CD4-positive, CD25-positive, alpha-beta regulatory T cell (primary cell): Measurements from ENCODE around the gene PYDC1. TPM values are rescaled to one million over a fixed set of nuclear protein-coding genes. Genes with fewer than 3 reads are reported as not detected.
"Not testable (repeated sequence)": the region's sequence is repeated elsewhere in the genome, so short reads cannot be mapped to it uniquely, and the experiment has no call there.

Experiments
- ATAC-seq, 2 donors: fragments of 150-1000 bp; cut with Tn5 transposase; one replicate each; pipeline ENCODE4 v1.10.0; 2021; ENCODE audit warnings: low read depth in 2 of 2, moderate number of reproducible peaks in 2 of 2, moderate library complexity in 1 of 2
- DNase-seq, 3 donors: peaks; one replicate each; pipeline versions ENCODE4 v3.0.0 to v3.0.0-alpha.2; 2012 to 2022; ENCODE audit warnings: mixed read lengths in 1 of 3
- H3K27ac ChIP-seq: one replicate; pipeline ENCODE4 v1.7.0; 2013; ENCODE audit warnings: mild to moderate bottlenecking, low read length; ENCODE audit not compliant: insufficient read depth, poor library complexity, severe bottlenecking
- H3K27me3 ChIP-seq: one replicate; pipeline ENCODE4 v1.7.0; 2013; ENCODE audit warnings: low read length; ENCODE audit not compliant: control insufficient read depth, insufficient read depth
- H3K36me3 ChIP-seq: one replicate; pipeline ENCODE4 v1.7.0; 2013; ENCODE audit warnings: mild to moderate bottlenecking, low read length, moderate library complexity; ENCODE audit not compliant: control insufficient read depth, insufficient read depth
- H3K4me1 ChIP-seq: 2 replicates; pipeline ENCODE4 v1.7.0; 2013; ENCODE audit warnings: mild to moderate bottlenecking, low read length; ENCODE audit not compliant: insufficient read depth, control insufficient read depth, poor library complexity, severe bottlenecking
- H3K4me3 ChIP-seq: one replicate; pipeline ENCODE4 v1.7.0; 2013; ENCODE audit warnings: low read depth, mild to moderate bottlenecking, low read length, moderate library complexity
- H3K9me3 ChIP-seq, 2 experiments: 1 replicate in 1 of 2; 2 replicates in 1 of 2; pipeline ENCODE4 v1.7.0; 2013; ENCODE audit warnings: low read length in 2 of 2, mild to moderate bottlenecking in 1 of 2, moderate library complexity in 1 of 2; ENCODE audit not compliant: control insufficient read depth in 2 of 2
- H3K27ac Mint-ChIP-seq, 3 donors: one replicate each; pipeline ENCODE4 v1.8.0; 2020 to 2022; ENCODE audit warnings: mild to moderate bottlenecking in 3 of 3, mixed read lengths in 3 of 3, moderate library complexity in 2 of 3
- H3K27me3 Mint-ChIP-seq: one replicate; pipeline ENCODE4 v1.8.0; 2022; ENCODE audit warnings: mild to moderate bottlenecking, mixed read lengths
- H3K36me3 Mint-ChIP-seq: one replicate; pipeline ENCODE4 v1.8.0; 2020; ENCODE audit warnings: mixed read lengths
- H3K4me1 Mint-ChIP-seq, 4 donors: one replicate each; pipeline ENCODE4 v1.8.0; 2020 to 2022; ENCODE audit warnings: mixed read lengths in 4 of 4, mild to moderate bottlenecking in 1 of 4
- H3K4me3 Mint-ChIP-seq, 4 donors: one replicate each; pipeline ENCODE4 v1.8.0; 2020 to 2022; ENCODE audit warnings: mild to moderate bottlenecking in 4 of 4, mixed read lengths in 4 of 4, moderate library complexity in 3 of 4
- H3K9me3 Mint-ChIP-seq, 7 donors: one replicate each; pipeline ENCODE4 v1.8.0; 2020 to 2022; ENCODE audit warnings: mixed read lengths in 7 of 7, mild to moderate bottlenecking in 3 of 7, moderate library complexity in 2 of 7
- polyA plus RNA-seq, 4 donors: library from polyadenylated mRNA; unstranded; fragments of 300-500 nt; fragmentation: Illumina TruSeq; gene quantifications; one replicate each; pipeline ENCODE4 v1.2.3, GENCODE V29; 2021
- total RNA-seq: library from RNA; stranded (reverse); gene quantifications from one replicate; pipeline ENCODE4 v1.2.3, GENCODE V29; 2022

Gene PYDC1
- total and polyA plus RNA-seq, 5 donors from 2014 or later: not detected

DNA sequence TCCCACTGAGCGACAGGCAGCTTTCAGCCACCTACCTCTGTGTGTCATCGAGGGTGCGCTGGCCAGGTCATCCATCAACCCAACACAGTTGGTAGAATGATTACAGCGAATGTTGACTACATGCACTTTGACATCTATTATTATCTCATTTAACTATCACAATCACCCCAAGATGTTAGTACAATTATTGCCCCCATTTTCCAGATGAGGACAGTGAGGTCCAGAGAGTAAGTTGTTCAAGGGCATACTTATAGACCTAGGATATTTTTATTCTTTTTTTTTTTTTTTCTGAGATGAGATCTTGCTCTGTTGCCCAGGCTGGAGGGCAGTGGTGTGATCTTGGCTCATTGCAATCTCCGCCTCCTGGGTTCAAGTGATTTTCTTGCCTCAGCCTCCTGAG is 34.5 kb upstream of the PYDC1 start:
- Histone ChIP-seq H3K27ac (no peak overlapping the region), H3K9me3 (no peaks in the 10 kb centered on the region), H3K4me3 (no peak overlapping the region), H3K36me3 (no peaks in the 10 kb centered on the region), H3K27me3 (no peaks in the 10 kb centered on the region), H3K4me1 (peaks cover 4% of the 10 kb centered on the region)
- Mint-ChIP-seq H3K9me3 (no peaks in the 10 kb centered on the region), H3K27ac (peak overlapping the region in 1 of 3 donors; percentile 69), H3K36me3 (no peaks in the 10 kb centered on the region), H3K4me3 (no peak overlapping the region), H3K27me3 (no peaks in the 10 kb centered on the region), H3K4me1 (peaks cover 0 to 27% (median 18%) of the 10 kb centered on the region in 4 donors)
- ATAC-seq (no peak), DNase-seq (no peak)

GRCh38 chr16:31250782-31251384 is 33.9 kb upstream of the PYDC1 start:
- Mint-ChIP-seq H3K27ac (peak overlapping the region in 1 of 3 donors; percentile 69), H3K36me3 (no peaks in the 10 kb centered on the region), H3K4me3 (no peak overlapping the region)

DNA sequence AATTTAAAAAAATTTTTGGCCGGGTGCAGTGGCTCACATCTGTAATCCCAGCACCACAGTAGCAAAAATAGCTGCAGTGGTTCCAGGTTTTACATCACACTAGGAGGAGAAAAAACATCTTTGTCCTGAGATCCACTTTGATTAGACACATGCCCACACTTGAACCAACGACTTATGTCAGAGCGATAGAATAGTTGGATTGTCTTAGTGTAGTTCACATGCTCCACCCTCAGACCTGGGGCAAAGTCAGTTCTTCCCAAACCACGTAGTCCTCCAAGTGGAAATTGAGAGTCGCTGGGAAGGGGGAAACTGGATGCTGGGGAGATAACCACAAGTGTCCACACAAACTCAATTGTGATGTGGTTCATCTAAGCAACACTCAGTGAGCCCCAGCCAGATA is 31.4 kb upstream of the PYDC1 start:
- no peak overlapping the region for H3K27ac ChIP-seq
- Mint-ChIP-seq H3K27ac (no peak overlapping the region), H3K9me3 (no peaks in the 10 kb centered on the region), H3K36me3 (no peaks in the 10 kb centered on the region), H3K27me3 (peaks cover 6% of the 10 kb centered on the region), H3K4me1 (peaks cover 0 to 19% (median 10%) of the 10 kb centered on the region in 4 donors), H3K4me3 (no peak overlapping the region)
- no peak overlapping the region for H3K4me3 ChIP-seq
- H3K4me1 ChIP-seq: peaks cover 4% of the 10 kb centered on the region
- no peaks in the 10 kb centered on the region for H3K36me3 ChIP-seq
- H3K9me3 ChIP-seq: no peaks in the 10 kb centered on the region
- no peak for ATAC-seq
- H3K27me3 ChIP-seq: no peaks in the 10 kb centered on the region
- no peak for DNase-seq

More at GRCh38 chr16:31250782-31251384, 33.9 kb upstream of the PYDC1 start:
- Mint-ChIP-seq H3K9me3 (no peaks in the 10 kb centered on the region), H3K27me3 (no peaks in the 10 kb centered on the region), H3K4me1 (peaks cover 0 to 27% (median 18%) of the 10 kb centered on the region in 4 donors)
- no peaks in the 10 kb centered on the region for H3K9me3 ChIP-seq
- no peaks in the 10 kb centered on the region for H3K27me3 ChIP-seq
- H3K4me1 ChIP-seq: peaks cover 4% of the 10 kb centered on the region
- no peaks in the 10 kb centered on the region for H3K36me3 ChIP-seq
- peak; percentile 60 to 63 for ATAC-seq
- DNase-seq: peak in 1 of 3 donors; percentile 95
- no peak overlapping the region for H3K27ac ChIP-seq
- H3K4me3 ChIP-seq: no peak overlapping the region

DNA sequence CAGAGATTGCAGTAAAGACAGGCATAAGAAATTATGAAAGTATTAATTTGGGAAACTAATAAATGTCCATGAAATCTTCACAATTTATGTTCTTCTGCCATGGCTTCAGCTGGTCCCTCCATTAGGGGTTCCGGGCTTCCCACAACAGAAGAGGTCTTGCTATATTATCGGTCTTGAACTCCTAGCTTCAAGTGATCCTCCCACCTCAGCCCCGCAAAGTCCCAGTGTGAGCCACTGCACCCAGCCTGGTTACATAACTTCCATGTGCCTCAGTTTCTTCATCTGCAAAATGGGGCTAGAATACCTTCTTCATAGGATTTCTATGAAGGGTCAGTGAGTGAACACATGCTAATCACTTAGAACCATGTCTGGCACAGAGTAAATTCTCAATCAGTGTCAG is 29.4 kb upstream of the PYDC1 start:
- ATAC-seq (no peak), DNase-seq (no peak)
- H3K27me3 Mint-ChIP-seq: peaks cover 6% of the 10 kb centered on the region
- no peaks in the 10 kb centered on the region for H3K9me3 Mint-ChIP-seq
- no peaks in the 10 kb centered on the region for H3K36me3 Mint-ChIP-seq
- H3K36me3 ChIP-seq: no peaks in the 10 kb centered on the region
- H3K27me3 ChIP-seq: no peaks in the 10 kb centered on the region
- no peaks in the 10 kb centered on the region for H3K9me3 ChIP-seq
- no peak overlapping the region for H3K4me3 Mint-ChIP-seq
- H3K4me3 ChIP-seq: no peak overlapping the region
- peaks cover 4% of the 10 kb centered on the region for H3K4me1 ChIP-seq
- H3K4me1 Mint-ChIP-seq: peaks cover 0 to 8% (median 2%) of the 10 kb centered on the region in 4 donors
- H3K27ac Mint-ChIP-seq: no peak overlapping the region
- H3K27ac ChIP-seq: no peak overlapping the region

- H3K4me3 Mint-ChIP-seq, H3K27me3 Mint-ChIP-seq: not testable (repeated sequence)
Measured at GRCh38 chr16:31245598-31245997, 28.7 kb upstream of the PYDC1 start.

DNA sequence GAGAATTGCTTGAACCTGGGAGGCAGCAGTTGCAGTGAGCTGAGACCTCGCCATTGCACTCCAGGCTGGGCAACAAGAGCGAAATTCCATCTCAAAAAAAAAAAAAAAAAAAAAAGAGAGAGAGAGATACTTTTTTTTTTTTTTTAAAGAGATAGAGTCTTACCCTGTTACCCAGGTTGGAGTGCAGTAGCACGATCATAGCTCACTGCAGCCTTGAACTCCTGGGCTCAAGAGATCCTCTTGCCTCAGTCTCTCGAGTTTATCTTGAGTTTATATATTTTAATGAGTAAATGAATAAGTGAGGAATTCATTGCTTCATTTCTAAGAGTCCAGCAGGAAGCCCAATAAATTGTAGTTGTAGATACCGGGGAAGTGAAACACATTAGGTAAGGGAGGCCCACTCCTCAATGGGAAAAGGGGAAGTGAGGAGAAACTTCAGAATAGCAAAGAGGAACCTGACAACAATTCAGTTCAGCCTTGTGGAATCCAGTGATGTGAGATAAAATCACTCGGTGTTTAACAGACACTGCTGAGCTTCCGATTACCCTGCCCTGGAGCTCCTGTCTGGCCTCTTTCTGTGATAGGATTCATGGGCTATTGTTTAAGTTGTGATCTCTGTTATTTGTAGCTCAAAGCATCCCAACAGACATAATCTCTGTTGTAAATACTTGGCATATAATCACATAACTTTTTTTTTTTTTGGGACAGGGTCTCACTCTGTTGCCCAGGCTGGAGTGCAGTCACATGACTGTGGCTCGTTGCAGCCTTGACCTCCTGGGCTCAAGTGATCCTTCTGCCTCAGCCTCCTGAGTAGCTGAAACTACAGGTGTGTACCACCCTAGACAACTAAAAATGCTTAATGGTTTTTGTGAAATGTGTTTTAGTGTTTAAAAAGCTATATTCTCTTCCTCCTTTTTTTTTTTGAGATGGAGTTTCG is 27.1 kb upstream of the PYDC1 start:
- Mint-ChIP-seq H3K27ac (no peak overlapping the region), H3K36me3 (no peaks in the 10 kb centered on the region), H3K4me1 (no peaks in the 10 kb centered on the region), H3K9me3 (no peaks in the 10 kb centered on the region), H3K4me3 (no peak overlapping the region), H3K27me3 (peaks cover 6% of the 10 kb centered on the region)
- Histone ChIP-seq H3K4me1 (no peaks in the 10 kb centered on the region), H3K36me3 (no peaks in the 10 kb centered on the region), H3K4me3 (no peak overlapping the region), H3K27me3 (no peaks in the 10 kb centered on the region), H3K27ac (no peak overlapping the region), H3K9me3 (no peaks in the 10 kb centered on the region)
- no peak for ATAC-seq
- no peak for DNase-seq

More at GRCh38 chr16:31245598-31245997, 28.7 kb upstream of the PYDC1 start:
- not testable (repeated sequence) for H3K4me1 ChIP-seq, H3K27ac Mint-ChIP-seq, H3K36me3 Mint-ChIP-seq, H3K36me3 ChIP-seq, H3K4me3 ChIP-seq, ATAC-seq, H3K9me3 Mint-ChIP-seq, H3K9me3 ChIP-seq, H3K4me1 Mint-ChIP-seq, H3K27me3 ChIP-seq, H3K27ac ChIP-seq, DNase-seq

GRCh38 chr16:31242206-31242605 is 25.3 kb upstream of the PYDC1 start:
- DNase-seq: no peak
- Histone ChIP-seq H3K9me3 (no peaks in the 10 kb centered on the region), H3K4me3 (no peak overlapping the region), H3K27ac (no peak overlapping the region), H3K27me3 (no peaks in the 10 kb centered on the region), H3K36me3 (no peaks in the 10 kb centered on the region), H3K4me1 (no peaks in the 10 kb centered on the region)
- no peak overlapping the region for H3K4me3 Mint-ChIP-seq
- no peaks in the 10 kb centered on the region for H3K36me3 Mint-ChIP-seq
- ATAC-seq: no peak
- H3K27ac Mint-ChIP-seq: no peak overlapping the region
- H3K27me3 Mint-ChIP-seq: peaks cover 6% of the 10 kb centered on the region
- peaks cover 0 to 2% (median 0%) of the 10 kb centered on the region in 4 donors for H3K4me1 Mint-ChIP-seq
- no peaks in the 10 kb centered on the region for H3K9me3 Mint-ChIP-seq
